ENCODE measurements around the gene PON3.

PON3 gene

DNA sequence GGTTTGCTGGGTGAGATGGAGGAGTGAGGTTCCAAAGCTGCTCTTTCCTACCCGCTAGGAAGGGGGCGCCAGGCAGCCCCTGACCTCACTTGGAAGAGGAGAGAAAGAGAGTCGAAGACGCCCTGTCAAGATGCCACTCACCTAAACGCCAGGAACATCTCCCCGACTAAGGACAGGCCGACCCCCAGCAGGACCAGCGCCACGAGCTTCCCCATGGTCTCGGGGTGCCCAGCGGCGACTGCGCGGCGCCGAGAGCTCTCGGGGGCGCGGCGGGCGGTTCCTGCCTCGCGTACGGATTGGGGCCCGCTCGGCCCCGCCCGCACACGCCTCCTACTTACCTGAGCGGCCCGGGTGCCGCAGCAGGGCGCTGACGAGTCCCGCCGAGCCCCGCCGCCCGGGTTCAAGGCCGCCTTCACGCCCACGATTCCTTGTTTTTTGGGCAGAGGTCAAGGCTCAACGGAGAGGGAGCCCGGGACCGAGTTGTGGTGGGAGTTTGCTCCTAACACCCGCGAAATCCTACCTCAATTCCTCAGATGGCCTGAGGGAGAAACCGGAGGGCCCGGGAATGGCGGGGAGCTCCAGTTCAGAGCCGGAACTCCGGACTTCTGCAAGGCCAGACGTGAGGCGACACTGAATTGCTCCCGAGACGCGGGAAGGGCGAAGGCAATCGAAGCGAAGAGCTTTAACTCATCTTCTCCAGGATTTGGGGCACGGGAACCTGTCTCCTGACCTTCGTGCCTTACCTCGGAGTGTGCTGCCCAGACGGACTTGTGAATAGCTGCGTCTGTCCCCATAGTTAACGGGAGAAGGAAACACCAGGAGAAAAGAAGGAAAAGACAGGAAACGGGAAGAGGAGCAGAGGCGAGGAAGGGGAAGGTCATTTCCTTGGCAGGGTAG, at the start of gene PON3:
Gene PON3, minus strand, starts transcription at position 240 of the 897 bp plus-strand sequence. Its CDS starts 25 bp downstream, at position 215.
- DNase-seq: no peak

DNA sequence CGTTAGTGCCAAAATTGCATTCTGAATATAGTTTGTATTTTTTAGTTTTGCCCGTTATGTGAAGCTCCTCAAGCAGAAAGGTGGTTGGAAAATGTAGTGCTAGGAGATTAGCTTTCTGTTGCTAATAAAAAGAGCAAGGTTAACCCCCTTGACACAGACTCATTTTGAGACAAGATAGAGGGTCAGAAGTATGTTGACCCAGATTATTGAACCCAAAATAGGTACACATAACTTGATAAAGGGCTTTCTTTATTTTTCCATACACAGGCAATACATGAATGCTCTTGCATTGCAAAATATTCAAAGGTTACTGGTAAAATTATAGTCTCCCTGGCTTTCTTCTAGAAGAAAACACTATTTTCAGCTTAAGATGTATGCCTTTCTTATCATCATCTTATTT, 48.6 kb upstream of the PON3 start:
- DNase-seq: no peak

DNA sequence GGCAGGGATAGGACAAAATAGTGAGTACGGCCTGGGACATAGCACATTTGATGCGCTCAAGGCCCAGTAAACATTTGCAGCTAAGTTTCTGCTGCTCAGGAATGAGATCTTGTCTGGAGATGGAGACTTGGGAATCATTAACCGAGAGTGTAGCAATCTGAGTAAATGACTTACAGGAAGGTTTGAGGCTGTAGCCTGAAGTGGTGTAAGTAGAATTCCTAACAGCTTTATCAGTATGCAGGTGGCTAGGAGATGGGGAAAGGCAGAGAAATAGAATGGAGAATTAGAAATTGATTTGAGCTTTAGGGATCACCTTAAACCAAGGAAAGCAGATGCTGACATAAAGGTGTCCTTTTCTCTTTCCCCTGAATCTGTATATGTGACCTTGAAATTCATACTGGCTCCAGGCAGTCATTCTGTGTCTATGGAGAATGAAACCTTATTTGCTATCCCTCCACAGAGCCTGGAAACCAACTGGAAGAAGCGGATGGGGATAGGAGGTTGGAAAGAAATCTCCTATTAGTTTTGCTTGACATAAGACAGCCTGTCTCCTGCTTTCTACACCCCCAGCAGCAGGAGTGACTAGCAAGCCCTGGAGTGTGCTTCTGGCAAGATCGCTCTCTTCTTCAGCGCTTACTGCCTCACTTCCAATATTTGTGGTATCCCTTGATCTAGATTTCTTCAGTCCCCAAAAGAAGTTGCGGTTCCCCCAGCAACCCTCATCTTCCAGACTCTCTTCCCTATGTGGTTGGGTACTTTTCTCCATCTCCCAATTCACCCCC, 45.1 kb upstream of the PON3 start:
- no peak for DNase-seq

DNA sequence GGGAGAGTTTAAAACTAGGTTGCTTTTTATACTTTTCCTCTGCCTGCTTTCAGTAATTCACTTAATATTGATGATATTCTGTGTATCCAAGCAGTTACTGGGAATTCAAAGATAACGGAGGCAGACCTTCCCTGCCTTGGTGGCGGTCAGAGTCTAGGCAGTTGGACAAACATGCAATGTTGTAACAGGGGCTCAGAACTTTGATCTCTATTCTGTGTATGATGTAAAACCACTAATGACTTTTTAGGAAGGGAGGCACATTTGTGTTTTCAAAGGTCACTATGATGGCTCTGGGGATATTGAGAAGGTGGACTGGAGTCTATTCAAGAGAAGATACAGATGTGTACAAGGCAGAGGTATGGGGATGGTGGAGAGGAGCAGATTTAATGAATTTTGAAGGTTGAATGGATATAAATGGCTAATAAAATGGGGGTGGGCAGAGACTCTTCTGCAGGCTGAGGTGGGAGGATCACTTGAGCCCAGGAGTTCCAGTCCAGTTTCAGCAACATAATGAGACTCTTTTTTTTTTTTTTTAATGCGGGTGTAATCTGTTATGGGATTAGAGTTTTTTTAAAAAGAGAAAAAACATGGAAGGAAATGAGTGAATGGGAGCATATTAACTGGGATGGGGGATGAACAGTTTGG, 44.3 kb upstream of the PON3 start:
- DNase-seq: no peak

DNA sequence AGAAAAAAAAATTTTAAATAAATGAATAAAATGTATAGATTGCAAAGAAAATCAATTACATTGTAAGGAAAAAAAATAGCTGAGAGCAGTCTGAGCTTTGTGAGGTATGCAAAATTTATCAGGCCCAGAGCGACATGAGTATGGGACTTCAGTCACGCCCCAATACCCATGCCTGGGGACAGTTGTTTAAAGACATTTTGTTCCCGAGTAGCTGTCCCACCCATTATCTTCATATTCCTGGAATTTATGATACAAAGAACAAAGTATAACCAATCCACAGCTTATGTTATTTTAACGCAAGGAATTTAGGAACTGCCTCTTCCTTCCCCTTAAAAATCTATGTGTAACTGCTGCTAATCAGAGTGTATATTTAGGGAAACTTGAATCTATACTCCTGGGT, 40.2 kb upstream of the PON3 start:
- DNase-seq: no peak

DNA sequence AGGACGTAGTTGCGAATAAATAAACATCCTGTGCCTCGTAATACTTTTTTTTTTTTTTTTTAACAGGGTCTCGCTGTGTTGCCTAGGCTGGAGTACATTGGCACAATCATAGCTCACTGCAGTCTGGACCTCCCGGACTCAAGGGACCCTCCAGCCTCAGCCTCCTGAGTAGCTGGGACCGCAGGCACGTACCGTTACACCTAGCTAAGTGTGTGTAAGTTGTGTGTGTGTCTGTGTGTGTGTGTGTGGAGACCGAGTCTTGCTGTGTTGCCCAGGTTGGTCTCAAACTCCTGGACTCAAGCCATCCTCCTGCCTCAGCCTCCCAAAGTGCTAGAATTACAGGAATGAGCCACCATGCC, 39.2 kb upstream of the PON3 start:
- DNase-seq: no peak

DNA sequence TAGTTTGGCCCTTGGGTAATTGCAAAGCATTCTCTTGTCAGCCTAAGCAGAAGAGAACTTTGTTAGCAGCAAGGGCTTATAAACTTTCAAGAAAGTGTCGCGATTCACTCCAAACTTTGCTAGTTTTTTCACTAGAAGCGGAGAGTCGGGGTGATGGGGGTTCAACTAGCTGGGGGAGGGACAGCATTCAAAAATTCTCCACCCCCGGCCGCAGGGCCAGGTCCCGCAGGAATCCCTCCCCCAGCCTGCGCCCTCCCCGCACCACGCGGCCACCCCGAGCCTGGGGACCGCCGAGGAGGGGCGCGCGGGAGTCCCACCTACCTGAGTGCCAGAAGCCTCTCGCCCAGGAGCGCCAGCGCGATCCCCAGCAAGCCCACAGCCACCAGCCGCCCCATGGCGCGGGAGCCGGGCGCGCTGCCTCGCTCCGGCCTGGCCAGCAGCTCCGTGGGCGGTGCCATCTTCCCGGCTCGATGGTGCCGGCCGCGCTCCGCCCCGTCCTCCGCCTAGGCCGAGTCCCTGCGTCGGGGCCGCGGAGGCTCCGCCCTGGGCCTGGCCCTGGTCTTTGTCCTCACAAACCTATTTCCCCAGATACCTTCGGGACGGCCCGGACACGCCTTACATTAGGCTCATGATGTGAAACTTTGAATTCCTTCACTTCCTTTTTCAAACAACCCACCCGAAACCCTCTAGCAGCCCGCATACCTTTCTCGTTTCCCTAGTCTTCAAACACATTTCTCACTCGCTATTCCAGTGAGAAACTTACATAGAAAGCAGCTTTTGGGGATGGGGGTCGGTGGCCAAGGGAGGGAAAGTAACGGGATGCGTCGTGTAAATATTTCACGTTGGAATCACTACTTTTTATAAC, 38.6 kb upstream of the PON3 start, which contains the start of gene PON2:
Gene PON2, minus strand, starts transcription at position 472 of the 865 bp plus-strand sequence. Its CDS starts 77 bp downstream, at position 395.
- DNase-seq: peak; percentile 51

DNA sequence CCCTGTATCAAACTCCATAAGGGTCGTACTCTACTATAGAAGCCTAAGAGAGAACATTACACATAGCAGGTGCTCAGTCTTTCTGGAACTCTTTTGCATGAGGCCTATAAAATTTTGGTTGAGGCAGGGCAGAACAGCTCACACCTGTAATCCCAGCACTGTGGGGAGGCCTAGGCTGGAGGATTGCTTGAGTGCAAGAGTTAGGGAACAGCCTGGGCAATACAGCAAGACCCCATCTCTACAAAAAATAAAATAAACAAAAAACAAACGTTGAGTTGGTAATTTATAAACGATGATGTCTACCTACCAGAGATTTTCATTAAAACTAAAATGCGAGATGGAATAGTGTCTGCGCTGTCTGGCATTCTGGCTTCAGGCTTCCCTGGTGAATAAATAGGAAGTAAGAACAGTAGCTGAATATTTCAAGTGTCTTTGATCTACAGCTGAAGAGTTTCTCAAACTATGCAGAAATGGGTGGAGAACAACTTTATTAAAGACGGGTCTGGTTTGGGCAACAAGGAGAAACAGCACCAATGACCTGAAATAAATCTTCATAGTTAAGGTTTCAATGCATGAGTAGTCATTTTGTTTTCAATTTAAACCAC, 37.9 kb upstream of the PON3 start:
- DNase-seq: no peak

DNA sequence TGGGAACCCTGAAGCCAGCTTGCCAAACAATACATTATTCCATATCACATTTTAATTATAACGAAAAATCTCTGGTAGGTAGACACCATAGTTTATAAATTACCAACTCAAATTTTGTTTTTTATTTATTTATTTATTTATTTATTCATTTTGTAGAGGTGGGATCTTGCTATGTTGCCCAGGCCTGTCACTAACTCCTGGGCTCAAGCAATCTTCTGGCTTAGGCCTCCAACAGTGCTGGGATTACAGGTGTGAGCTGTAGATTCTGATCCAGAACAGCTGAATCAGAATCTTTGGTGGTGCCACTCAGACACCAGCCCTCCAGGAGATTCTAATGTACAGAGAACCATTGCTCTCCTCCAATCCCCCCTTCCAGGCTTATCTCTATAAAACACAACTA, 37.0 kb upstream of the PON3 start:
- DNase-seq: no peak

DNA sequence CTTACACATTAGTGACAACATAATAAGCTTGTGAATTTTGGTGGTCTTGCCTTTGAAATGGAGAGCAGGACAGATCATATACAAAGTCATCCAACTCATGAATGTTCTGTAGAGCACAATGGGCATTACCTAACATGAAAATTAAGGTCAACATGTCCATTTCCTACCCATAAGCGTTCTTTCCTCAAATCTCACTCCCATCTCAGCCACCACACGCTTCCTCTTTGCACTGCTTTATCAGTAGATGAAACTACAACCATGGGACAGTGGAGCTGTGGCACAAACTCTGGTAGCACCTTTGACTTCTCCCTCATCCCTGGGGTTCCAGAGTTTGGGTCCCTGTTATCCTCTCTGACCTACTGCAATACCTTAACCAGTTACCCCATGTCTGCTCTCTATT, 36.4 kb upstream of the PON3 start:
- no peak for DNase-seq

DNA sequence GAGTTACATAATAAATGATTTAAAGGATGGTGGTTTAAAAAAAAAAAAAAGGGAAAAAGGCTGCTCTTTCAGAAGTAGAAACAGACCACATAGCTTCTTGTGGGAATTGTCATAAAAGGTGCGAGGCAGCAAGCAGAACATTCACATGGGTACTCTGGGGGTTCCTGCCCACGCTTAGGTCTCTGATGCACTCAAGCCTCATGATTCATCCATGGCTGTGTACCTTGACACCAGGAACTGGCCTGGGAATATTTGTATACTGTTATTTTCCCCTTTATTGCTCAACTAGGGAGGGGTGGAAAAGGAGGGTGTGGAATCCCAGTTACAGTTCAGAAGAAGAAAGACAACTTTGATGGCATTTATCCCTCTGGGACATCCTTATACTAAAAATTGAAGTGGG, 34.7 kb upstream of the PON3 start:
- DNase-seq: no peak

DNA sequence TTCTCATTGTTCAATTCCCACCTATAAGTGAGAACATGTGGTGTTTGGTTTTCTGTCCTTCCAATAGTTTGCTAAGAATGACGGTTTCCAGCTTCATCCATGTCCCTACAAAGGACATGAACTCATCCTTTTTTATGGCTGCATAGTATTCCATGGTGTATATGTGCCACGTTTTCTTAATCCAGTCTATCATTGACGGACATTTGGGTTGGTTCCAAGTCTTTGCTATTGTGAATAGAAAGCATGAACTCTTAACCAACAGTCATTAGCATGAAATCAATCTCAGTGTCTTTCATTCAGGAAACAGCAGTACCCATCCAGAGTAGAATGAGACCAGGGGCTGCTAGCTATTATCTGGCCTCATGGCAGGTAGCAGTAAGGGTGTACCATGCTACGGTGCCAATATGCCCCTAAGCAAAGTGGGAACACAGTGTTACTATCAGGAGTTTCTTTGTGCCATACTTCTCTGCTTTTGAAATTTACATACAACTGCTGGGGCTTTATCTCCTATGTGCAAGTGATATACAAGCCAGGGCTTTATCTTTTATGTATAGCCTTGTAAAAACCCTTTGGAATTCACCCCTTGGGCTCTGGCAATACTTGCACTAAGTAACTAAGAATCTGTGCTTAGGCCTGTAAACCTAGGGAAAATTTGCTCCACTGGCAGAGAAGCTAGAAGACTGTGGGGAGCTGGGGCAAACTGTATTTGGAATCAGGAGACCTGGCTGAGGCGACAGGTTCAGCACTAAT, 33.2 kb upstream of the PON3 start:
- DNase-seq: no peak

DNA sequence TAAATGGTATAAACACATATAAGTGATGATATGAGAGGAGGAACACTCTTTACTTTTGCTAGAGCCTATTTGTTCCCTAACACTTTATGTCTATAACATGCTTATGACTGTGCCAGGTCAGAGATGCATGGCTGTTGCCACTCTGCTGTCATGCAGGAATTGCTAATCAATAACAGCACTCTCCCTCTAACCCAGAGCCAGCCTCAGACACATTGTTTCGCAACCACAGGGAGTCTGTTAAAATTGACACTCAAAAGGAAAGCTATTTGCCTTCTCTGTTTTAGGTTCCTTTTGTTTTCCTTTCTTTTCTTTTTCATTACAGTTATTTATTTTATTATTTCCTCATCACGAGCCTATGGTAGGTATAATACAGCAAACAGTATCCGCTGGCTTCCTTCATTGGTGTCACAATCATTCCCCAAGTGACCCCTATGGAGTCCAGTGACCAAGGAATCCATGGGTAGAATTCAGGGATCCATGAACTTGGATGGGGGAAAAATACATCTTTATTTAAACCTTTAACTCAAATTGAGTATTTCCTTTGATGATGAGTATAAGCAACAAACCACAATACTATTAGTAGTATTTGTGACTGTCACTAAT, 31.8 kb upstream of the PON3 start:
- DNase-seq: no peak

DNA sequence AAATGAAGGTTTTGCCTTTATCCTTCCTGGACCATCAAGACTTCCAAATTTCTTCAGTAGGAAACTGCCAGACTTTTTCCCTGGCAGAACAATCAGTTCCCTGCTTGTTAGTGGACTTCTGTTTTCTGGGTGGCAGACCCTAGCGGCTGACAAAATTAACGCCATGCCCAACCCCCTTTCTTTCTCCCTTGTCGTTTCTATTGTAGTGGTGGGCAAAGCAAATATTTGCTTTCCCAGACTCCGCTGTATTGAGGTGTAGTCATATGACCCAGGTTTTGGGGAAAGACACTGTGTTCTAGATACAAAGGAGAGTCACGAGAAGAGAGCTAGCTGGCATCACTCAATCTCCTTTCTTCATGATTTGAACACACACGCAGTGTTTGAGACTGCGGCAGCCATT, 31.0 kb upstream of the PON3 start:
- no peak for DNase-seq

DNA sequence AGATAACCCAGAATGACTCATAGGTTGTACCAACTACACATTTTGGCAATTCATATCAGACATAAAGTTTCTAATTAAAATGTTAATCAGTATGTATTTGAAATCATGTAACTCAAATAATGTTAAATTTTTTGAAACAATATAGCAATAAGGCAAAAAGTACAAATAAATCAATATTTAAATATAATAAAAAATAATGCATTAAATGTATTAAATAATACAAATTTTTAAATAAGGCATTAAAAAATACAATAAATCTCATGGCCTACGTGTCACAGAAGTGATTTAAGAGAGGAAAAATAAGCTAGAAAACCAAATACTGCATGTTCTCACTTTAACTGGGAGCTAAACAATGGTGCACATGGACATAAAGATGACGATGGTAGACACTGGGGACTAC, 29.5 kb upstream of the PON3 start:
- no peak for DNase-seq

DNA sequence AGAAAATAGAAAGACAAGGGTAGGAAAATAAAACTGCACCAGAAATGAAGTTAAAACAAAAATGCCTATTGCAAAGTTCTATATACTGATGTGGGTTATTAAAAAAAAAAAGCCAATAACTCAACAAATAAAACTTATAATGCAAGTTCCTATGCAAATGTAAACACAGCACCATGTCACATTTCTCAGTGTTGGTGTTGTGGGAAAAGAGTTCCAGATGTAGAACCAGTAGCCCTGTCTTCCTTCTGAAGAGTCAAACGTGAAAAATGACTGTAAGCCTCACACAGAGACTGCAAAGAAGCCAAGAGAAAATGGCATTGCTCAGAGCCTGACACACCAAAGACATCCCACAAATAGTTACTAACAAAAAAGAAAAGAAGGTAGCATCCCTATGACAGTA, 28.5 kb upstream of the PON3 start:
- no peak for DNase-seq

DNA sequence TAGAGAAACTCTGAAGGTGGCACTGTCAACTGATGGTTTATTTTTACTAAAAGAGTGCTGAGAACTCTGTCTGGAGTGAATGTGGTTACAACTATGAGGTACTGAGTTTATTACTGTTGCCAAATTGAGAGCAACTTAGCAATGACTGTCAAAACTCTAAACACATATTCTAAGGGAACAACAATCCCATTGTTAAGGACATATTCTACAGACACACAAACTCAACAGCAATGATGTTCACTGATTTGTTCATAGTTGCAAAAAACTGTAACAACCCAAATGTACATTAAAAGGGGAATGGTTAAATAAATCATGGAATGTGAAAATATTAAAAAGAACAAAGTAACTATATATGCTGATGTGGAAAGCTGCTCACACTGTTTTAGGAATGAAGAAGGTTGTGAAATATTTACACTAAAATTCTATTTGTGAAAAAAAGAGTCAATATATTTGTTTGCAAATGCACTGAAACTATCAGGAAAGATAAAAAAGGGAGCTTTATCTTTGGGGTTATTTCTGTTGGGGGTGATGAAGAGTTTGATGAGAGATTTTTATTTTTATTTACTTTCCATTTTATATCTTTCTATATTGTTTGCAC, 25.8 kb upstream of the PON3 start:
- no peak for DNase-seq

DNA sequence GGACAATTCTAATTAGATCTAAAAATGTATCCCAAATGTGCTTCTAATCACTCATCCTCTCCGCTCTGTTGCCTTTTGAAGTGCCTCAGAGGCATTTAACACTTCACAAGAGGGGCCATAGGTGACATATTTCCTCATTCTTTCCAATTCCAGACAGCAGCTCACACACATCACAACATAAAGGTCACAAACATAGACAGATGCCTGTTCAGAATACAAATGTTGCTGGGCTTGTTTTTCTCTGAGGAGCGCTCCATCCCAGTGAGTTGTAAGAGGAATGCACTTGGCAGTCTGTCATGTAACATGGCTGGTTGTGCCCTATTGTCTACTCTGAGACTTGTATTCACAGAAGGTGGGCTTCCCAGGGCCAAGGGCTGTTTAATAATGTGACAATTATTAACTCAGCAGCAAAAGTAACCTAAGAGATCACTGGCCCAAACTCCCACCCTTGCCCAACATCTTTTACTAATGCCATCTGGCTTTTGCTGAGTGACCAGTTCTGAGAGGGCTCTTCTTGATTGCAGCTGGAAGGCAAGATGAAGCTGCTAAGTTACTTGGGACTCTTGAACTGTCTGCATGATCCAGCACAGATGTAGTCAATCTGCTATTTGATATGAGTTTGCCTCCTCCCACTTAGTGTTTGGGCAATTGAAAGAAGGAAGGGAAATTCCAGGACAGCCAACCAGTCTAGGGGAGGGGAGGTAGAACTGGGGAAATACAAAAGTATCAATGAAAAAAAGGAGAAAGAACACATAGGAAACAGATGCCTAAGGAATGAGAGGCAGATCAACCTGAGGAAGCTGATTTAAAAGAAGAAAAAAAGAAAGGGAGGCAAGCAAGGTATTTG, 25.0 kb upstream of the PON3 start:
- no peak for DNase-seq

DNA sequence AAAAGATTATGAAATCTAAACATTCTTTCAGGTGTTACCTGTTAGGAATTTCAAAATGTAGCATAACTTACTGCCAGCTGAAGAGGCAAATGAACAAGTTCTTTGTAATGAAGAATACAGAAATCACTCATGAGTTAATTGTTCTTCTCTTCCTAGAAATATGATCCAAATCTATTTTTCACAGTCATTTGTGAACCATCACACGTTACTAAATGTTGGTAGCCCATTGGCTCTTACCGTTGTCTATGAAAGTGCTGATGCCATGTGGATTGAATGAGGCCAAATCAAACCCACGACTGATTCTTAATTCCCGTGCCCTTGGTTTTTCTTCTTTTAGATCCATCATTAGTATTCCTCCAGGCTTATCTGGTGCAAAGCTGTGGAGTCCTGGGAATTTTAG, 15.9 kb upstream of the PON3 start:
- DNase-seq: no peak

DNA sequence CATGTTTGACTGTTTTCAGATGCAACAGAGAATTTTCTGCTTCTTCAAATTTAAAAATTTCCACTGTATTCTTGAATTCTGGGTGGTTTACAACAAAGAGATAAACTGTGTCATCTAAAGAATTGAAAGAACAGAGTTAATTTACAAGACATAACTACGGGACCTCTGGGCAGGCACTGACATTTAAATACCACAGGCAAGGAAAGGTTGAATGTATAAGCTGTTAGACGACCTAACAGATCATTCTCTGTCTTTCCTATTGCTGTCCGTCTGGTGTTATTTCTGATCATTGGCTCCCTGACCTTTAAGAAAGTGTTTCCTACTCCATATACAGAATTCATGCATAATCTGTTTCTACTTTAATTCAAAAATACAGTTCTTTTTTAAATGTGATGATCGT, 15.5 kb upstream of the PON3 start:
- DNase-seq: no peak

All from CD4-positive, alpha-beta T cell treated with Interleukin-15 for 1 hour (primary cell).